ENCODE data around the gene FOXO1.
"Not testable (repeated sequence)": the region's sequence is repeated elsewhere in the genome, so short reads cannot be mapped to it uniquely, and the experiment has no call there.

FOXO1 gene

GRCh38 chr13:40666045-40666932 is at the start of gene FOXO1:
Gene FOXO1, minus strand, starts transcription at chr13:40666641. Its CDS starts 429 bp downstream, at chr13:40666212.
- Histone ChIP-seq H3K4me1 (ENCODE audit: control insufficient read depth, insufficient read depth, low read length) (peaks cover 28% of the 10 kb centered on the region), H3K27me3 (ENCODE audit: control insufficient read depth, insufficient read depth, low read length) (peaks cover 10% of the 10 kb centered on the region; the same call in 1 of the 2 replicates), H3K9ac (ENCODE audit: low read length) (peak within 1 kb of the TSS; percentile 84), H3K27ac (ENCODE audit: low read depth, low read length) (peak within 1 kb of the TSS; percentile 73; the same call in 1 of the 2 replicates), H3K9me3 (ENCODE audit: control insufficient read depth, insufficient read depth, low read depth, low read length) (no peaks in the 10 kb centered on the region), H3K4me3 (ENCODE audit: low read depth, low read length) (peak within 1 kb of the TSS; percentile 98), H3K36me3 (ENCODE audit: control insufficient read depth, insufficient read depth, low read length) (no peaks in the 10 kb centered on the region; the same call in 1 of the 2 replicates)

- peaks cover 16% of the 10 kb centered on the region for H3K9me3 ChIP-seq (ENCODE audit: control insufficient read depth, insufficient read depth, low read depth, low read length)
These were observed 48.0 kb upstream of the FOXO1 start for GRCh38 chr13:40714433-40714832.

GRCh38 chr13:40706439-40706838 is 40.0 kb upstream of the FOXO1 start:
- Histone ChIP-seq H3K9me3 (ENCODE audit: control insufficient read depth, insufficient read depth, low read depth, low read length) (peaks cover 4% of the 10 kb centered on the region; the same call in 1 of the 2 replicates), H3K27me3 (ENCODE audit: control insufficient read depth, insufficient read depth, low read length) (no peaks in the 10 kb centered on the region), H3K4me3 (ENCODE audit: low read depth, low read length) (no peak overlapping the region), H3K27ac (ENCODE audit: low read depth, low read length) (no peak overlapping the region), H3K4me1 (ENCODE audit: control insufficient read depth, insufficient read depth, low read length) (no peaks in the 10 kb centered on the region), H3K9ac (ENCODE audit: low read length) (no peak overlapping the region), H3K36me3 (ENCODE audit: control insufficient read depth, insufficient read depth, low read length) (no peaks in the 10 kb centered on the region)

More at GRCh38 chr13:40714433-40714832, 48.0 kb upstream of the FOXO1 start:
- not testable (repeated sequence) for H3K27ac ChIP-seq (ENCODE audit: low read depth, low read length); H3K9ac ChIP-seq (ENCODE audit: low read length); H3K4me1 ChIP-seq (ENCODE audit: control insufficient read depth, insufficient read depth, low read length); H3K4me3 ChIP-seq (ENCODE audit: low read depth, low read length); H3K27me3 ChIP-seq (ENCODE audit: control insufficient read depth, insufficient read depth, low read length); H3K36me3 ChIP-seq (ENCODE audit: control insufficient read depth, insufficient read depth, low read length)

GRCh38 chr13:40697711-40698110 is 31.3 kb upstream of the FOXO1 start:
- H3K36me3 ChIP-seq (ENCODE audit: control insufficient read depth, insufficient read depth, low read length), result no peaks in the 10 kb centered on the region
- no peak overlapping the region for H3K4me3 ChIP-seq (ENCODE audit: low read depth, low read length)
- H3K27me3 ChIP-seq (ENCODE audit: control insufficient read depth, insufficient read depth, low read length), result no peaks in the 10 kb centered on the region
- no peak overlapping the region for H3K27ac ChIP-seq (ENCODE audit: low read depth, low read length)
- H3K9ac ChIP-seq (ENCODE audit: low read length), result no peak overlapping the region
- H3K4me1 ChIP-seq (ENCODE audit: control insufficient read depth, insufficient read depth, low read length), result peaks cover 8% of the 10 kb centered on the region
- H3K9me3 ChIP-seq (ENCODE audit: control insufficient read depth, insufficient read depth, low read depth, low read length), result no peaks in the 10 kb centered on the region

- Histone ChIP-seq H3K9me3 (ENCODE audit: control insufficient read depth, insufficient read depth, low read depth, low read length) (no peaks in the 10 kb centered on the region), H3K9ac (ENCODE audit: low read length) (no peak overlapping the region), H3K27me3 (ENCODE audit: control insufficient read depth, insufficient read depth, low read length) (no peaks in the 10 kb centered on the region), H3K27ac (ENCODE audit: low read depth, low read length) (no peak overlapping the region), H3K36me3 (ENCODE audit: control insufficient read depth, insufficient read depth, low read length) (no peaks in the 10 kb centered on the region), H3K4me3 (ENCODE audit: low read depth, low read length) (no peak overlapping the region), H3K4me1 (ENCODE audit: control insufficient read depth, insufficient read depth, low read length) (peaks cover 8% of the 10 kb centered on the region)
These were observed 28.0 kb upstream of the FOXO1 start for GRCh38 chr13:40694426-40694825.

GRCh38 chr13:40692946-40693345 is 26.5 kb upstream of the FOXO1 start:
- H3K36me3 ChIP-seq (ENCODE audit: control insufficient read depth, insufficient read depth, low read length), result no peaks in the 10 kb centered on the region
- H3K9ac ChIP-seq (ENCODE audit: low read length), result no peak overlapping the region
- H3K27ac ChIP-seq (ENCODE audit: low read depth, low read length), result no peak overlapping the region
- no peak overlapping the region for H3K4me3 ChIP-seq (ENCODE audit: low read depth, low read length)
- no peaks in the 10 kb centered on the region for H3K27me3 ChIP-seq (ENCODE audit: control insufficient read depth, insufficient read depth, low read length)
- H3K9me3 ChIP-seq (ENCODE audit: control insufficient read depth, insufficient read depth, low read depth, low read length), result no peaks in the 10 kb centered on the region
- H3K4me1 ChIP-seq (ENCODE audit: control insufficient read depth, insufficient read depth, low read length), result no peaks in the 10 kb centered on the region

- Histone ChIP-seq H3K27ac (ENCODE audit: low read depth, low read length) (no peak overlapping the region), H3K4me3 (ENCODE audit: low read depth, low read length) (no peak overlapping the region), H3K9ac (ENCODE audit: low read length) (no peak overlapping the region), H3K4me1 (ENCODE audit: control insufficient read depth, insufficient read depth, low read length) (no peaks in the 10 kb centered on the region), H3K27me3 (ENCODE audit: control insufficient read depth, insufficient read depth, low read length) (no peaks in the 10 kb centered on the region), H3K9me3 (ENCODE audit: control insufficient read depth, insufficient read depth, low read depth, low read length) (no peaks in the 10 kb centered on the region), H3K36me3 (ENCODE audit: control insufficient read depth, insufficient read depth, low read length) (no peaks in the 10 kb centered on the region)
These were observed 22.3 kb upstream of the FOXO1 start for GRCh38 chr13:40688781-40689180.

- Histone ChIP-seq H3K27me3 (ENCODE audit: control insufficient read depth, insufficient read depth, low read length) (no peaks in the 10 kb centered on the region), H3K9ac (ENCODE audit: low read length) (peak overlapping the region; percentile 17), H3K36me3 (ENCODE audit: control insufficient read depth, insufficient read depth, low read length) (no peaks in the 10 kb centered on the region), H3K4me1 (ENCODE audit: control insufficient read depth, insufficient read depth, low read length) (peaks cover 30% of the 10 kb centered on the region), H3K27ac (ENCODE audit: low read depth, low read length) (0 out of 2 replicates have a peak overlapping the region, but pooled peaks have one; percentile 25), H3K4me3 (ENCODE audit: low read depth, low read length) (0 out of 2 replicates have a peak overlapping the region, but pooled peaks have one; percentile 2), H3K9me3 (ENCODE audit: control insufficient read depth, insufficient read depth, low read depth, low read length) (no peaks in the 10 kb centered on the region)
These were observed 16.2 kb upstream of the FOXO1 start for GRCh38 chr13:40682449-40683240.

- peak overlapping the region; percentile 37 for H3K9ac ChIP-seq (ENCODE audit: low read length)
- peak overlapping the region; percentile 59; the same call in 1 of the 2 replicates for H3K27ac ChIP-seq (ENCODE audit: low read depth, low read length)
- no peaks in the 10 kb centered on the region for H3K9me3 ChIP-seq (ENCODE audit: control insufficient read depth, insufficient read depth, low read depth, low read length)
- H3K4me1 ChIP-seq (ENCODE audit: control insufficient read depth, insufficient read depth, low read length), result peaks cover 30% of the 10 kb centered on the region
- no peaks in the 10 kb centered on the region for H3K36me3 ChIP-seq (ENCODE audit: control insufficient read depth, insufficient read depth, low read length)
- H3K4me3 ChIP-seq (ENCODE audit: low read depth, low read length), result peak overlapping the region; percentile 40
- no peaks in the 10 kb centered on the region for H3K27me3 ChIP-seq (ENCODE audit: control insufficient read depth, insufficient read depth, low read length)
These were observed 15.1 kb upstream of the FOXO1 start for GRCh38 chr13:40681341-40682146.

- no peaks in the 10 kb centered on the region for H3K9me3 ChIP-seq (ENCODE audit: control insufficient read depth, insufficient read depth, low read depth, low read length)
- H3K27ac ChIP-seq (ENCODE audit: low read depth, low read length), result peak overlapping the region; percentile 59; the same call in 1 of the 2 replicates
- no peaks in the 10 kb centered on the region for H3K27me3 ChIP-seq (ENCODE audit: control insufficient read depth, insufficient read depth, low read length)
- peak overlapping the region; percentile 40 for H3K4me3 ChIP-seq (ENCODE audit: low read depth, low read length)
- peaks cover 30% of the 10 kb centered on the region for H3K4me1 ChIP-seq (ENCODE audit: control insufficient read depth, insufficient read depth, low read length)
- H3K36me3 ChIP-seq (ENCODE audit: control insufficient read depth, insufficient read depth, low read length), result no peaks in the 10 kb centered on the region
- H3K9ac ChIP-seq (ENCODE audit: low read length), result peak overlapping the region; percentile 3
These were observed 14.3 kb upstream of the FOXO1 start for GRCh38 chr13:40680659-40681323.

All from HUES6 (cell line).